ENCODE results near the gene AGRN. TPM values are rescaled to one million over a fixed set of nuclear protein-coding genes. Genes with fewer than 3 reads are reported as not detected.
"Not testable (repeated sequence)": the region's sequence is repeated elsewhere in the genome, so short reads cannot be mapped to it uniquely, and the experiment has no call there.

Gene AGRN
- total RNA-seq, 1 donor from 2014 or later, result 479 TPM

GRCh38 chr1:1065265-1065939, 45.5 kb downstream of the AGRN start:
- H3K27me3 ChIP-seq (ENCODE audit: control insufficient read depth, insufficient read depth, low read length), result peaks cover 2% of the 10 kb centered on the region
- DNase-seq (ENCODE audit: low read depth), result no peak
- H3K4me3 ChIP-seq (ENCODE audit: low read depth, low read length), result no peak overlapping the region
- H3K36me3 ChIP-seq (ENCODE audit: control insufficient read depth, insufficient read depth, low read length), result no peaks in the 10 kb centered on the region
- TF ChIP-seq CTCF (IDR thresholded peaks at IDR 0.05; ENCODE audit: insufficient read depth, low read length, poor library complexity, severe bottlenecking), result no peak

DNA sequence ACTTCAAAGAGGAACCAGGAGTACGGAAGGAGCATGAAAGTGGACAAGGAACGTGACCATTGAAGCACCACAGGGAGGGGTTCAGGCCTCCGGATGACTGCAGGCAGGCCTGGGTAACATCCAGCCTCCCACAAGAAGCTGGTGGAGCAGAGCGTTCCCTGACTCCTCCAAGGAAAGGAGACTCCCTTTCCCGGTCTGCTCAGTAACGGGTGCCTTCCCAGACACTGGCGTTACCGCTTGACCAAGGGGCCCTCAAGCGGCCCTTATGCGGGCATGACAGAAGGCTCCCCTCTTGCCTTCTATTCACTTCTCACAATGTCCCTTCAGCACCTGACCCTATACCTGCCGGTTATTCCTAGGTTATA, 46.0 kb downstream of the AGRN start:
- H3K27me3 ChIP-seq (ENCODE audit: control insufficient read depth, insufficient read depth, low read length); DNase-seq (ENCODE audit: low read depth); H3K36me3 ChIP-seq (ENCODE audit: control insufficient read depth, insufficient read depth, low read length); H3K4me3 ChIP-seq (ENCODE audit: low read depth, low read length): not testable (repeated sequence)

GRCh38 chr1:1066403-1067283, 46.7 kb downstream of the AGRN start:
- DNase-seq (ENCODE audit: low read depth), result no peak
- no peak for TF ChIP-seq CTCF (IDR thresholded peaks at IDR 0.05; ENCODE audit: insufficient read depth, low read length, poor library complexity, severe bottlenecking)
- no peaks in the 10 kb centered on the region for H3K36me3 ChIP-seq (ENCODE audit: control insufficient read depth, insufficient read depth, low read length)
- H3K27me3 ChIP-seq (ENCODE audit: control insufficient read depth, insufficient read depth, low read length), result no peaks in the 10 kb centered on the region
- no peak overlapping the region for H3K4me3 ChIP-seq (ENCODE audit: low read depth, low read length)

- Histone ChIP-seq H3K27me3 (ENCODE audit: control insufficient read depth, insufficient read depth, low read length) (no peaks in the 10 kb centered on the region), H3K4me3 (ENCODE audit: low read depth, low read length) (no peak overlapping the region)
Observed at GRCh38 chr1:1067284-1067859, 47.5 kb downstream of the AGRN start.

GRCh38 chr1:1067860-1068516, 48.1 kb downstream of the AGRN start:
- H3K27me3 ChIP-seq (ENCODE audit: control insufficient read depth, insufficient read depth, low read length), result no peaks in the 10 kb centered on the region
- TF ChIP-seq CTCF (IDR thresholded peaks at IDR 0.05; ENCODE audit: insufficient read depth, low read length, poor library complexity, severe bottlenecking), result no peak
- DNase-seq (ENCODE audit: low read depth), result no peak
- H3K4me3 ChIP-seq (ENCODE audit: low read depth, low read length), result peak overlapping the region; percentile 83
- no peaks in the 10 kb centered on the region for H3K36me3 ChIP-seq (ENCODE audit: control insufficient read depth, insufficient read depth, low read length)

More at GRCh38 chr1:1067284-1067859, 47.5 kb downstream of the AGRN start:
- H3K36me3 ChIP-seq (ENCODE audit: control insufficient read depth, insufficient read depth, low read length), result no peaks in the 10 kb centered on the region
- DNase-seq (ENCODE audit: low read depth), result no peak
- TF ChIP-seq CTCF (IDR thresholded peaks at IDR 0.05; ENCODE audit: insufficient read depth, low read length, poor library complexity, severe bottlenecking), result no peak

Data from kidney epithelial cell (primary cell).